GM19467 (cell line): Measurements from ENCODE around the gene TFCP2.

ENCODE experiments used
- ATAC-seq: cut with Tn5 transposase; IDR thresholded peaks from one replicate; pipeline ENCODE4 v1.9.1; 2021; ENCODE audit warnings: mild to moderate bottlenecking, moderate library complexity; ENCODE audit not compliant: unreplicated experiment

The TFCP2 gene

GRCh38 chr12:51197736-51198567 lies 25.0 kb upstream of the TFCP2 start:
- ATAC-seq, result no peak

- ATAC-seq, result no peak
Measured at GRCh38 chr12:51196547-51196946, 23.6 kb upstream of the TFCP2 start.

- ATAC-seq, result no peak
Measured at GRCh38 chr12:51195841-51196240, 22.9 kb upstream of the TFCP2 start.

GRCh38 chr12:51192284-51192671 lies 19.3 kb upstream of the TFCP2 start:
- ATAC-seq, result no peak

- ATAC-seq, result no peak
Measured at GRCh38 chr12:51191516-51192283, 18.8 kb upstream of the TFCP2 start.

GRCh38 chr12:51190820-51191219 lies 17.9 kb upstream of the TFCP2 start:
- no peak for ATAC-seq

- no peak for ATAC-seq
Measured at GRCh38 chr12:51189790-51190355, 16.9 kb upstream of the TFCP2 start.

GRCh38 chr12:51188359-51189051 lies 15.6 kb upstream of the TFCP2 start:
- ATAC-seq, result peak; percentile 49

GRCh38 chr12:51187370-51187987 lies 14.5 kb upstream of the TFCP2 start:
- no peak for ATAC-seq

- no peak for ATAC-seq
Measured at GRCh38 chr12:51186465-51187085, 13.6 kb upstream of the TFCP2 start.

GRCh38 chr12:51185171-51185717 lies 12.3 kb upstream of the TFCP2 start:
- ATAC-seq, result no peak

GRCh38 chr12:51183816-51184215 lies 10.9 kb upstream of the TFCP2 start:
- no peak for ATAC-seq

GRCh38 chr12:51183349-51183748 lies 10.4 kb upstream of the TFCP2 start:
- no peak for ATAC-seq

- ATAC-seq, result no peak
Measured at GRCh38 chr12:51181558-51181957, 8.6 kb upstream of the TFCP2 start.

- no peak for ATAC-seq
Measured at GRCh38 chr12:51177897-51178296, 5.0 kb upstream of the TFCP2 start.

GRCh38 chr12:51174501-51174900 lies 1.6 kb upstream of the TFCP2 start:
- ATAC-seq, result no peak

GRCh38 chr12:51171884-51172514 lies 936 bp downstream of the TFCP2 start:
- peak; percentile 11 for ATAC-seq

GRCh38 chr12:51163795-51164194 lies 9.1 kb downstream of the TFCP2 start:
- no peak for ATAC-seq

GRCh38 chr12:51162217-51162616 lies 10.7 kb downstream of the TFCP2 start:
- no peak for ATAC-seq
